D721Med (cell line): ENCODE results near the gene NAGPA.

Experiments
- DNase-seq: peaks from one replicate; pipeline ENCODE4 v3.0.0; 2011; ENCODE audit warnings: low spot score; ENCODE audit not compliant: insufficient read length
- FAIRE-seq: peaks from 2 replicates; lab custom pipeline; 2011; peaks lifted over from hg19 to GRCh38; lab: Jason Lieb, UNC
- CTCF ChIP-seq: IDR thresholded peaks from 2 replicates; pipeline ENCODE4 v1.5.1; 2012; ENCODE audit warnings: mild to moderate bottlenecking, control low read depth; ENCODE audit not compliant: insufficient read depth; ENCODE audit errors: missing control alignments

The NAGPA gene

GRCh38 chr16:4991754-4992153, 42.0 kb downstream of the NAGPA start:
- TF ChIP-seq CTCF, result no peak
- no peak for FAIRE-seq

GRCh38 chr16:4990415-4990814, 43.3 kb downstream of the NAGPA start:
- FAIRE-seq (no peak), DNase-seq (no peak)
- TF ChIP-seq CTCF, result no peak

More at GRCh38 chr16:4991754-4992153, 42.0 kb downstream of the NAGPA start:
- DNase-seq, result no peak

- DNase-seq (no peak), FAIRE-seq (no peak)
- TF ChIP-seq CTCF, result no peak
Measured at GRCh38 chr16:4989391-4990006, 44.2 kb downstream of the NAGPA start.

GRCh38 chr16:4988647-4989046, 45.1 kb downstream of the NAGPA start:
- DNase-seq (no peak), FAIRE-seq (no peak)

GRCh38 chr16:4987580-4988374, 46.0 kb downstream of the NAGPA start:
- no peak for FAIRE-seq

More at GRCh38 chr16:4988647-4989046, 45.1 kb downstream of the NAGPA start:
- no peak for TF ChIP-seq CTCF

GRCh38 chr16:4987250-4987579, 46.5 kb downstream of the NAGPA start:
- DNase-seq (no peak), FAIRE-seq (no peak)
- TF ChIP-seq CTCF, result no peak

More at GRCh38 chr16:4987580-4988374, 46.0 kb downstream of the NAGPA start:
- no peak for TF ChIP-seq CTCF
- DNase-seq, result no peak
